Measurements from ENCODE around the gene MEIS1.

The MEIS1 gene

GRCh38 chr2:66507673-66508201, 72.8 kb downstream of the MEIS1 start:
- TF ChIP-seq EZH2phosphoT487 (IDR thresholded peaks at IDR 0.05; ENCODE audit: low read length), result no peak
- TF ChIP-seq EZH2 (optimal IDR thresholded peaks at IDR 0.05; ENCODE audit: low read depth, low read length), result no peak
- TF ChIP-seq CTCF (IDR thresholded peaks at IDR 0.05; ENCODE audit: low read length), result no peak
- H3K79me2 ChIP-seq (ENCODE audit: low read length), result peaks cover 18% of the 10 kb centered on the region
- H3K4me1 ChIP-seq (ENCODE audit: low read length), result no peaks in the 10 kb centered on the region
- no peaks in the 10 kb centered on the region for H3K9me2 ChIP-seq (replicated peaks; ENCODE audit: insufficient read depth, low read length)
- H3K27me3 ChIP-seq (replicated peaks; ENCODE audit: insufficient read depth, low read length), result no peaks in the 10 kb centered on the region
- no peak overlapping the region for H3K9ac ChIP-seq (ENCODE audit: low read length)
- H3K27ac ChIP-seq (ENCODE audit: low read length), result no peak overlapping the region
- no peaks in the 10 kb centered on the region for H3K9me3 ChIP-seq (replicated peaks; ENCODE audit: insufficient read depth, low read length)
- H3K4me3 ChIP-seq (ENCODE audit: low read length), result no peak overlapping the region
- DNase-seq, result no peak
- no peak overlapping the region for H2AFZ ChIP-seq (ENCODE audit: low read length)
- H3F3A ChIP-seq (ENCODE audit: insufficient read depth, low read length), result no peaks in the 10 kb centered on the region
- H3K4me2 ChIP-seq (ENCODE audit: low read depth, low read length), result no peak overlapping the region
- H4K20me1 ChIP-seq (ENCODE audit: insufficient read depth, low read length), result no peaks in the 10 kb centered on the region
- no peaks in the 10 kb centered on the region for H3K36me3 ChIP-seq (replicated peaks; ENCODE audit: insufficient read depth, low read length)

DNA sequence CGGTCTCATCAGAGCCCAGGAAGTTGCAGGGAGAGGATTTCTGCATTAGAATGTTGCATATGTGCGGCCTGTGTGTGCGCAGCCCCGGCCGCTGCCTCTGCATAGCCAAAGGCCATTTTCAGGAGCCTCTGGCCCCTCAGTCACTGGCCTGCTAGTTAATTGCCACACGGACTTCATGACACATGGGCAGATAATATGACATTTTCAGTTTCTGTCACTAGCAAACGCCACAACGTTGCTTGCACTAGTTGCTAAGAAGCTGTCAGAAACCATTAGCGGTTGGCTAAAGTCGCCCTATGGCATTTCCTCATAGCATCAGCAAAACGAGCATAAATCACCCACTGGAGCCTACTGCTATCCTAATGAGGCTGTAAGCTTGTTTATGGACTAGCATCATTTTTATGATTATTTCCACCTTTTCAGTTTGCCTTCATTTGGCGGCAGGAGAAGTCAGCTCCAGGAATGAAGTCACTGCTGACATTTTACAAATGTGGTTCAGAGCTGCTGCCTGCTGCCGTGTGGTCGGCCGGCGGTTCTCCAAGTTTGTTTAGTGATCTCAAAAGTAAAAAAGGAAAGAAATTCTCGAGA, 73.7 kb downstream of the MEIS1 start:
- H3K27me3 ChIP-seq (replicated peaks; ENCODE audit: insufficient read depth, low read length), result no peaks in the 10 kb centered on the region
- H3K9ac ChIP-seq (ENCODE audit: low read length), result no peak overlapping the region
- no peaks in the 10 kb centered on the region for H3K4me1 ChIP-seq (ENCODE audit: low read length)
- H3K27ac ChIP-seq (ENCODE audit: low read length), result no peak overlapping the region
- TF ChIP-seq EZH2 (optimal IDR thresholded peaks at IDR 0.05; ENCODE audit: low read depth, low read length) (no peak), EZH2phosphoT487 (IDR thresholded peaks at IDR 0.05; ENCODE audit: low read length) (no peak), CTCF (IDR thresholded peaks at IDR 0.05; ENCODE audit: low read length) (no peak)
- H3K79me2 ChIP-seq (ENCODE audit: low read length), result peaks cover 14% of the 10 kb centered on the region
- H3F3A ChIP-seq (ENCODE audit: insufficient read depth, low read length), result no peaks in the 10 kb centered on the region
- no peak overlapping the region for H3K4me3 ChIP-seq (ENCODE audit: low read length)
- no peak overlapping the region for H2AFZ ChIP-seq (ENCODE audit: low read length)
- no peak for DNase-seq
- no peaks in the 10 kb centered on the region for H3K36me3 ChIP-seq (replicated peaks; ENCODE audit: insufficient read depth, low read length)
- no peaks in the 10 kb centered on the region for H4K20me1 ChIP-seq (ENCODE audit: insufficient read depth, low read length)
- H3K9me2 ChIP-seq (replicated peaks; ENCODE audit: insufficient read depth, low read length), result no peaks in the 10 kb centered on the region
- H3K9me3 ChIP-seq (replicated peaks; ENCODE audit: insufficient read depth, low read length), result no peaks in the 10 kb centered on the region
- H3K4me2 ChIP-seq (ENCODE audit: low read depth, low read length), result no peak overlapping the region

DNA sequence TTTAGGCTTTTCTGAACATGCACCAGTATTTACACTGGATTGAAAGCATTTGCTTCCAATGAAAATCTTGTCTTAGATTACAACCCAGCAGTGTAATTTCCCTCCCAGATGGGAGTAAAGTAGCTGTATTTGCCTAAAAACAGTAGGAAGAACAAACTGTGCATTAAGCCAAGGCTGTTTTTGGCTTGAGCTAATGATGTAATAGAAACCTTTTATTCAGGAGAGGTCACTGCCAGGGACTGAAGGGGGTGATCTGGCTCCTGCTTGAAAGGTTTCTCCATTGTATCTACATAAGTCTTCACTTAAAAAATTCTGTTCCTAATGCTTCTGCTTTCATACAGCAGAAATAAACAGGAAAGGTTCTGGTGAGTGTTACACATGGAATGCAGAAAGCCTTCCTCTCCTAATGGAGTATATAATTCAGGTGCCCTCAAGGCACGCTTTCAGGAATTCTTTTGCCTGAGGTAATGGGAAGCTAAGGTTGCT, 74.4 kb downstream of the MEIS1 start:
- Histone ChIP-seq H3K4me2 (ENCODE audit: low read depth, low read length) (no peak overlapping the region), H3F3A (ENCODE audit: insufficient read depth, low read length) (no peaks in the 10 kb centered on the region), H3K4me3 (ENCODE audit: low read length) (no peak overlapping the region), H3K27ac (ENCODE audit: low read length) (no peak overlapping the region), H3K9me3 (replicated peaks; ENCODE audit: insufficient read depth, low read length) (no peaks in the 10 kb centered on the region), H2AFZ (ENCODE audit: low read length) (no peak overlapping the region), H3K27me3 (replicated peaks; ENCODE audit: insufficient read depth, low read length) (no peaks in the 10 kb centered on the region), H3K9ac (ENCODE audit: low read length) (no peak overlapping the region), H3K4me1 (ENCODE audit: low read length) (no peaks in the 10 kb centered on the region), H4K20me1 (ENCODE audit: insufficient read depth, low read length) (no peaks in the 10 kb centered on the region), H3K9me2 (replicated peaks; ENCODE audit: insufficient read depth, low read length) (no peaks in the 10 kb centered on the region), H3K79me2 (ENCODE audit: low read length) (peaks cover 14% of the 10 kb centered on the region), H3K36me3 (replicated peaks; ENCODE audit: insufficient read depth, low read length) (no peaks in the 10 kb centered on the region)
- TF ChIP-seq EZH2phosphoT487 (IDR thresholded peaks at IDR 0.05; ENCODE audit: low read length) (no peak), EZH2 (optimal IDR thresholded peaks at IDR 0.05; ENCODE audit: low read depth, low read length) (no peak), CTCF (IDR thresholded peaks at IDR 0.05; ENCODE audit: low read length) (no peak)
- no peak for DNase-seq
